Activated naive CD4-positive, alpha-beta T cell treated with Interleukin-2 at 50 U/mL for 16 hours (primary cell): ENCODE measurements around the gene MGP.

Source experiments
- DNase-seq: peaks from one replicate; pipeline ENCODE4 v3.0.0-alpha.2; 2020

The MGP gene

DNA sequence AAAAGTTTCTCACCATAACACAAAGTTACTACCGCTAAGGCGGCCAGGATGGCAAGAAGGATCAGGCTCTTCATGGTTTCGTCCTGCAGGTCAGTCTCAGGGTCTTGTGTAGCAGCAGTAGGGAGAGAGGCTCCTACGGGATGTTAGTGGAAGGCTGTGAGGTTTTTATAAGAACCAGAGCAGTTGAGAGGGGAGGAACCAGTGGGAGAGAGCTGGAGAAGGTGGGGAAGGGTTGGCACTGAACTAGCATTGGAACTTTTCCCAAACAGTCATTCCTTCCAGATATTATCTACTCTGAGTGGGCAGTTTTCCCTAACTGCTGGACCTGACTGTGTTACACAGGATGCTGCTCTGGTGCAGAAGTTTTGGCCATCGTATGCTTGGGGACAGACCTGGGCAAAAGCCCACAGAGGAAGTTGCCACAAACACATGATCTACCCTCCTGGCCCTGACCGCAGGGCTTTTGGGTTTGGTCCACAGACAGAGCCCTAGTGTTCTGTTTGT, at the start of gene MGP:
TSS of gene MGP (minus strand) at position 137 of the 504 bp plus-strand sequence. CDS start at position 74, 63 bp downstream.
- no peak for DNase-seq

DNA sequence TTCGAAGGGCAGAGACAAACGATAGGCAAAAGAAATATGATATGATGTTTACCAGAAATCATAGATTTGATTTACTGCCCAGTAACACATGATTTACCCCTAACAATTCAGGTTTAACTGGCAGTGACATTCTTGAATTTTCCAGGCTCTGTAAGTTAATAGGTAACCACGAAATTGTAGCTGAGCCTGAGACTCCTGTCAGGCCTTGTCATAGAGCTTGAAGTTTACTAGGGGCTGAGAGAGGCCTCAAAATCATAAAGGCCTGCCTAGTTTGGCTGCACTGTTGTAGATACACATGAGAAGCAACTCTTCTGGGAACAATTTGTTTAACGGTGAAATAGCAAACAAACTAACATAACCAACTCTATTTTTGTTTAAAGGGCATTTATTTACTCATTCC, 49.4 kb upstream of the MGP start:
- no peak for DNase-seq

DNA sequence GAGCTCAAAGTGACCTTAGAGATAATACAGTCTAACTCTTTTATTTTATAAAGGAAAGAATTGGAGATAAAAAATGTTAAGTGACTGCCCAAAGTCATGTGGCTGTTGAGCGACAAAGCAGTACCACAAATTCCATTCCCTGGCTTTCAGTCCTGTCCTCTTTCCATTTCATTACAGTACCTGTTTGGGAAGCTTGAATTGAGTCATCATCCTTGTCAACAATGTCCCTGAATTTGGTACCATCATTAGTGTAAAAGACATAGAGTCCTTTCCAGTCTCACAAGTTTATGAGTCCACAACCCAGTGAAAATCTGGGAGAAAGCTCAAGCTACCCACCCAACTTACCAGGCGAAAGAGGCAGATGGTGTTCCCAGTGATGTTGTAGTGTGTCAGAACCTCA, 48.9 kb upstream of the MGP start:
- DNase-seq, result no peak

DNA sequence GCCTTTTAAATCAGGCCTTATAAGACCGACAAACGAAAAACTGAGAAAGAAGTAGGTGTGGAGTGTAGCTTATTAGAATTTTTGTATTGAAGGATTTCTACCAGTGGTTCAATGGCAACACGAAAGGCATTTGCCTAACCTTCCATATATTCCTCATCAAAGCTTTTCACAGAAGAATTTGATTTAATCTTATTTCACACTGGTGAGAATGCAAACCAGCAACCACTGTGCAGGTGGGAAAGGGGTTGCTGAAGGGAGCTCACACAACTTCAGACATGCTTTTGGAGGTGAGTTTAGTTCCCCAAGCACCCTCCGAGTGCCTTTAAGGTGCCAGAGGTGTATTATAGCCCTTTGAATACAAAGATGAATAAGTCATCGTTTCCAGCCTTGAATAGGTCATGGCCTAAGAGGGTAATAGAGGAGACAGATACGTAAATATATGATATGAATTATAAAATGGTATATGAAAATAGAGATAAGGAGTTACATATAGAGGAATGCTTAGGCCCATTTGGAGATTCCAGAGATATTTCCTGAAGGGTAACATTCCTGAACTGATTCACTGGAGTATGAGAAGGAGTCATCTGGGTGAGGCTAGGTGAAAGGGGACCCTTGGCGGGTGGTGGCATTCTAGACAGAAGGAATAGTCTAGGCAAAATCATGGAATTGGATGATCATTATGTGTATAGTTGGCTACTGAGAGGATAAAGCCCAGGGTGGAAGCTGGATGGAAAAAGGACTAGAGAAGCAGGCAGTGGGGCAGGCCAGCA, 46.3 kb upstream of the MGP start:
- DNase-seq, result no peak

DNA sequence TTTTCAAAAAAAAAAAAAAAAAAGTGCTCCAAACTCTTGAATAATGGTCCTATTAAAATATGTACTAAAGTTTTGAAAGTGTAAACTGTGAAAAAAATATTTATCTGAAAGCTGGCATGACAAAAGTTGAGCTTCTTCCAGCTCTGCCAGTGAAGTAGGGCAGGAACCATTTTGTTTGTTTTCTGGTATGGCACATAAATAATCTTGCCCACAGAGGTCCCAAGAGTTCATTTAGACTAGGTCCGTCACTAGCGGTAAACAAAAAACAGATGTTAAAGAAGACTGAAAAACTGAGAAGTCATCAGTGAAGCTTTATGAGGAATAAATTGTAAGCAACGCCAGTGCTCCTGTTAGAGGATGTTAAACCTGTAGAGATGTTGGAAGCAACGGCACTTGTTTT, 45.7 kb upstream of the MGP start:
- no peak for DNase-seq

DNA sequence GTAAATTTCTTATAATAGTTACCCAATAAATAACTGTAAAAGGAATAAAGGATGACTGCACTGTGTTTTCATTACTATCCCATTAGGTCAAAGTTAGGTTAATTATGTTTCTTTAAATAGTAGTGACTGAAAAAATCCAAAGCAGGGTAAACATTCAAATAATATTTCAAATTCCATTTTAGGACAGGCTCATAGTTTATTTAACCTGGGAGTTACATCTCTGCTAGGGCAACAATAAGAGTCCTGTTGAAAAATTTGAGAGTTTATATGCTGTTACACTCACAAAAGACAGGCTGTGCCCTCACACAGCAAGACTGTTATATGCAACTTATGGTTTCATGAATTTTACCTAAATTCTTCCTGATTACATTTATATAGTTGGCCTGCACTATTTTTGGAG, 44.6 kb upstream of the MGP start:
- no peak for DNase-seq

DNA sequence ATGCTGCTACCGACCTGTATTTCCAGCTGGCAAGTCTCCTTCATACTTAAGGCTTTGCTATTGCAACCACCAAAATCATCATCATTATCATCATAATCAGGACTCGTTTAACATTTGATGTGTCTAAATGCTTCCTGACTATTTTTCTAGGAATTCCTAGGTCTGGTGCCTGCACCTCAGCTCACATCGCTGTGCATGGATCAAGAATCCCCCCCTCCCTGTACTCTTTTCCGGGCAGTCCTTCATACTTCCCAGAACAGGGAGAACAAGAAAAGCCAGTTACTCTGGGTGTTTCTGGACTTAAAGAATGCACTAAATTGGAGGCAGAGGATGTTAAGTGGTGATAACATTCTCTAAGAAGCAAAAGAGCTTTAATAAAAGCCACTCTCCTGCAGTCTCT, 43.3 kb upstream of the MGP start:
- DNase-seq, result no peak

DNA sequence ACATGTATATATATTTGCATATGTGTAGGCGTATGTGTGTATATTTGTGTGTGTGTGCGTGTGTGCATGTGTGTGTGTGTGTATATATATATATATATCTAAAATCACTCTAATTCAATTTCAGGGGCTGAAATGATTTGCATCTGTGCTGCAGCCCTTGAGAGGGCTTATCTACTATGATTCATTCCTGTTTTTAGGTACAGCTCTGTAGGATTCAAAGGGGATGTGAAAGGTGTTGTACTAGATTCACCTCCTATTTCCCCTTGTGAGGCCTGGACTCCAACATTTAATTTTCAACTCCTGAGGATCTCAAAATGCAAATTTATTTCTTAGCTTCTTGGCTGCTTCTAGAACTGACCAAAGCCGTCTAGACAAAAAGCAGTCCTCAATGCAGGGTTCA, 41.6 kb upstream of the MGP start:
- DNase-seq, result no peak

DNA sequence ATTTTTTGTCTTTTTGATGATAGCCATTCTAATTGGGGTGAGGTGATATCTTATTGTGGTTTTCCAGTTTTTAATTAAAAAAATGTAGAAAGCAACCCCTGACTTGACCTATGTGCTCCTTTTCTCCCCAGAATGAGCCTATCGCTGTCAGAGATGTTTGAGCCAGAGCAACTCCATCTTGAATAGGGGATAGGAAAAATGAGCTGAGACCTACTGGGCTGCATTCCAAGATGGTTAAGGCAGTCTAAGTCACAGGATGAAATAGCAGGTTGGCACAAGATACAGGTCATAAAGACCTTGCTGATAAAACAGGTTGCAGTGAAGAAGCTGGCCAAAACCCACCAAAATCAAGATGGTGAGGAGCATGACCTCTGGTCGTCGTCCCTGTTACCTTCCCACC, 38.9 kb upstream of the MGP start:
- no peak for DNase-seq

DNA sequence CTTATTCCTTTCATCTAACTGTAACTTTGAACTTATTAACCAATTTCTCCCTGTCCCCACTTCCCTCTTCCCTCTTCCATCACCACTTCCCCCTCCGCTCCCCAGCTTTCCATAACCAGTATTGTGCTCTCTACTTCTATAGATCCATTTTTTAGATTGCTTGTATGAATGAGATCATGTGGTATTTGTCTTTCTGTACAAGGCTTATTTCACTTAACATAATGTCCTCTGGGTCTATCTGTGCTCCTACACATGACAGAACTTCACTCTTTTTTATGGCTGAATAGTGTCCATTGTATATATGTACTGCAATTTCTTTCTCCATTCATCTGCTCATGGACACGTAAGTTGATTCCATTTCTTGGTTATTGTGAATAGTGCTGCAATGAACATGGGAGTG, 38.3 kb upstream of the MGP start:
- DNase-seq, result no peak

DNA sequence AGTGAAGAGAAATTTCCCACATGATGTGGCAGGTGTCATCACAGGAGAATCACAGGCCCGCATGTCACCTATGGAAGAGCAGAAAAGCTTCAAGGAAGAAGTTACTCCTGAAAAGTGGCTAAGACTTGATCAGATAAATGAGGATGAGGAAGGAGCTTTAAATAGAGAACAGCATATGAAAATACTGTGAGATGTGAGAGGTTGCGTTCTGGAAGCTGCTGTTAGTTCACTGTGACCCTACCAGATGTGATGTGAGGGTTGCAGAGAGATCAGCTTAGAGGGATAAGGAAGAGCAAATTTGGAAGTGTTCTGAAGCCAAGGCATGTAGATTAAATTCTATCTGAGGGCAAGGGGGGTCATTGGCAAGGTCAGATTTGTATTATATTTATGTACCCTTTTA, 35.6 kb upstream of the MGP start:
- DNase-seq, result no peak

DNA sequence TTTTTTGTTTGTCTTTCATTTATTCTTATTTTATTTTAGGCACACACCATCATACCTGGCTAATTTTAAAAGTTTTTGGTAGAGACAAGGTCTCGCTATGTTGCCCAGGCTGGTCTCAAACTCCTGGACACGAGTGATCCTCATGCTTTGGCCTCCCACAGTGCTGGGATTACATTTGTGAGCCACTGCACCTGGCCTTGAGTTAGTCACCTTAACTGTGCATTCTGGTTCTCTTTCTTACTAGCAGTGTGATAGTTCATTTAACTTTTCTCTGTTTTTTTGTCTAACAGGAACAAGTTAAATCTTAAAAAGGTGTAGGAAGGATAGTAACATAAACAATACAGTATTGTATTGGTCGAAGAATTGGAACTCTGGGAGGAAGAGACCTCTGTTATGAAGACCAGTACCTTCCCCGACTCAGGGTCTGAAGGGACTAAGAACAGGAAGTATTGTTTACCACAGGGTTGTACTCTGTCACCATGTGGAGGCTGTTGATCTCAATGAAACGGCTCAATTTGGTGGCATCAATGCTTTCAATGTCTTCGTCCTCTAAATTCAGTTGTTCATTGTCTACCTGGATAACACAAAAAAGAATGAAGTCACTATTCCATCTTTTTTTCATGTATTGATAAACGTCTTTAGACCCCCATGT, 34.9 kb upstream of the MGP start:
- no peak for DNase-seq

DNA sequence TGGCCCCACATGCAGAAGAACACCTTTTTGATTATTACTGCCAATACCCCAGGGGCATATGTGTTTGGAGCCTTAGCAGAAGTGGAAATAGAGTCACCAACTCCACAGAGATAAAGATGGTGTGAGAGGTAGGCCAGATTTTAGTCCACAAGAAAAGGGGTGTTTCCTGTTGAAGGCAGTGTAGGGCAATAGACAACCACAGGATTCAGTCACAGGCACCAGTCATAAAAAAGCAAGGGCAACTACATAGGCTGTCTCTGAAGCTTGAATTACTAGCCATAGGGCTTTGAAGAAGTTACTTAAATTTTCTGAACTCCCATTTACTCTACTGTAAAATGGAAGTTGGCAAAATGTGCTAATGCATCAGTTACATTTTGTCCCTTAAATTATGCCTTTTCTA, 33.8 kb upstream of the MGP start:
- DNase-seq, result no peak

DNA sequence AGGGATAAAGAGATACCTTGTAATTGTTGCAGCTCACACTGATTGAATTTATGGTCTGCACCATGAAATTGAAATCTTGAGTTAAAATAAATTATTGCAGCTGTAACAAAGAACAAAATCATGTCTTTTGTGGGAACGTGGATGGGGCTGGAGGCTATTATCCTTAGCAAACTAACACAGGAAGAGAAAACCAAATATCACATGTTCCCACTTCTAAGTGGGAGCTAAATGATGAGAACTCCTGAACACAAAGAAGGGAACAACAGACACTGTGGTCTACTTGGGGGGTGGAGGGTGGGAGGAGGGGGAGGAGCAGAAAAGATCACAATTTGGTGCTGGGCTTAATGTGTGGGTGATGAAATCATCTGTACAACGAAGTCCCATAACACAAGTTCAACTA, 30.1 kb upstream of the MGP start:
- no peak for DNase-seq

DNA sequence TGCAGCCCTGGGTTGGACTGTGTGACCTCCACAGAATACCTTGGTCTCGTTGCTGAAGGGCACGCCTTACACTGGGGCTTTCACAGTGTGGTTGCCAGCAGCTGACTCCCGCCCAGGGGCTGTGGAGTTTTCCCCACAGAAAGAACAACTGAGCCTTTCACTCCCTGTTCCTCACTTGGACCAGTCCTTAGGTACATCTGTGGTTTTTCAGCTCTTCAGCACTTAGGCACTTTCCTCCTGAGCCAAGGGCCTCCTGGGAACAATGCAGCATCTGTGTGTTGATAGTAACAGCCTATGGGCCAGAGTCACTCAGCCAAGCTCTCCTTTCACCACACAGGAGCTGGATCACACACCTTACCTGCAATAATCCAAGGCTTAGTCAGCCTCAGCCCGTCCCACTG, 27.7 kb upstream of the MGP start:
- no peak for DNase-seq

DNA sequence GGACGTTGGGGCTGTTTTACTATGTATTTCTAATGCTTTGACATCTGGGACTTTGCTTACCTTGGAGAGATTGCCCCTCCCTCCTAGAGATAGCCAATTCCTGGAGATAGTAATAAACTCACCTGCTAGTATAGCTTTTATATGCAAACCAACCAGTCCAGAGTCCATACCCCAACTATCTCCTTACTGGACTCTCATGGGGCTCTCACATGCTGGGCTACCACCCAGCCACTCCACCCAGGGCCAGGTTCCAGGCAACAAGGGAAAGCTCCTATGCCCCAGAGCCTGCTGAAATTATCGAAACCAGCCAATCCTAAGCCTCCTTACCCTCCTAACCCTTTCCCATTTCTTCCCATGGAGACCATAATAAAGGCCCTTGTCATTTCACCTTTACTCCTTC, 25.5 kb upstream of the MGP start:
- DNase-seq, result no peak

DNA sequence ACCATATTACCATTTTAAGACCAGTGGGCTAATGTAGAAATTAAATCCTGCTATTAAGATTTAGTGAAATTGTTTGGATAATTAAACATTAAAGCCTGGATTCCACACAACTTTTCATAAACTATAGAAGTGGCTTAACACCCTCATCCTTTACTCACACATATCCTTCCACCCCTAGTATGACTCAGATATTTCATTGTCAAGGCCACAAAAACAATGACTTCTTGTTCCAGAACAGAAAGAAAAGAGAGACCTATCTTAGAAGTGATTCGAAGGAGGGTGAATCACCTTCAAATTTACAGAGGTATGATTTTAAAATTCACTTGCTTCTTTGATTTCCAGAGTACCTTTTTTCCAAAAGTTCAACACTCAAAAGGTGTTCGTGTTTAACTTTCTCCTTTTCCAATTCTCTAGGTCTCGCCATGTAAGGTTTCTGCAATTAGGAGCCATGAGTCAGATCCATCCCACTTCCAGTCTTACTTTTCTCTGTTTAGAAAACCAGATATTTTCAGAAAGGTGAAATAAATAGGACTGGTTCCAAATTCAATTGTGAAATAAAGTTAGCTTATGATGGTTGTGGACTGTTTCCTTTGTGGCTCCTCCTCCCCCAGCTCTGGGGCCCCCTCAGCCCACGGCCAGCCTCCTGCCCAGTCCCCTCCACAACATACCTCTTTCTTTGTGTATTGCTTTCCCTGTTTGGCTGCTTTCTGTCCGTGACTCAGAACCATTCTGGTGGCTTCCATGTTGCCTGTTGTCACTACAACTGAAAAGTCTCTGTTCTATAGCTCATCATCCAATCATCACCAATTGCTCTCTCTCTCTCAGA, 24.6 kb upstream of the MGP start:
- DNase-seq, result peak; percentile 44

DNA sequence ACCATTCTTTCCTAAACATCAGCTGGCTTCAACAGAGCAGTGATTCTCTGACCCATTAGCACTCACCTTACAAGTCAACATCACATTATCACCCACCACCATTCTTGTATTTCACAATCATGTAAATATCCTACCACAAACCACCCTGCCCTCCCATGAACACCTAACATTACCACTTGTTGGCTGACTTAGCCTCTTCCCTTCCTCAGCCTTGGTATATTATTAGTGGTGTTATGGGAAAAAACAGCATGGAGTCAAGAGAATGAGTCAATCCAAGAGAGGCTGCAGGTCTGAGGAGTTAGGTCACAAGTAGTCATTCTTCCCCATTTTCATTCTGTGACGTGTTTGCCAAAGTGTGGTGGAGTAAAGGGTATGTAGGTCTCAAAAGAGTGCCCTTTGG, 22.3 kb upstream of the MGP start:
- DNase-seq, result no peak

DNA sequence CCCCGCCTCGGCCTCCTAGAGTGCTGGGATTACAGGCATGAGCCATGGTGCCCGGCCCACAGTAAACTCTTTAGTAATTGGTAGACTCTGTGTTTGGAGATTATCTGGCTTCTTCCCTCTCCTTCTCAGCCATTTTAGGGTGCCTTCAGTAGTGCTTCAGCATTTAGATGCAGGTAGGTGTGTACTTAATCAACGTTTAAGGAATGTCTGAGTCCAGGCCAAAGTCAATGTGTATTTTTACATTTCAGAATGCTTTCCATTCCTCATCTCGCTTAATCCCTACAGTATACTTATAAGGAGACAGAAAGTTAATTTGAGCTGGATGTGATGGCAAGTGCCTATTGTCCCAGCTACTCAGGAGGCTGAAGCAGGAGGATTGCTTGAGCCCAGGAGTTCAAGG, 20.5 kb upstream of the MGP start:
- DNase-seq, result no peak

DNA sequence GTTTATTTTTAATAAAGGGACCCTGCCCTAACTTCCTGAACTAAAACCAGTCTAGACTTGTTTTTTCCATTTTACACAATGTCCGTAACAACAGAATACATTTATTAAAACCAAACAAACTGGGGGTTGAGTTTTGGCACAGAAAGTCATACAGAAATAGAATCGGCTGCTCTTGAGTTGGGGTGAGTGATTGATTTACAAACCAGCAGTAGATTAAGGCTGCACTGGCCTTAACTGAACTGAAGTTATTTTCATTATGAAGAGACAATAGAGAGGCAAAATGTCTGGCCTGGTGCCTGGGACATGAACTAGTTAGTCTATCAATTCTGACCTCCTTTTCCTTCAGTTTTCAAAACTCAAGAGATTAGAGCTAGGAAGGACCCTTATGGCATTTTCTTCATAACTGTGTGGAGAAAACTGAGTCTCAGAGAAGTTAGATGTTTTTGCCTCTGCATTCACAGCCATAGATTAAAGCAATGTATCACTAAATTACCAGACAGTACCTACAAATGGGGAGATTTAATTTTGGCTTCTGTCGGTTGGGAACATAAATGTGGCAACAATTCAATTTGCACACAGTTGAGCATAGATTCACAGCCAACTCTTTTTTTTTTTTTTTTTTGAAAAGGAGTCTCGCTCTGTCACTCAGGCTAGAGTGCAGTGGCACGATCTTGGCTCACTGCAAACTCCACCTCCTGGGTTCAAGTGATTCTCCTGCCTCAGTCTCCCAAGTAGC, 19.8 kb upstream of the MGP start:
- DNase-seq, result no peak

DNA sequence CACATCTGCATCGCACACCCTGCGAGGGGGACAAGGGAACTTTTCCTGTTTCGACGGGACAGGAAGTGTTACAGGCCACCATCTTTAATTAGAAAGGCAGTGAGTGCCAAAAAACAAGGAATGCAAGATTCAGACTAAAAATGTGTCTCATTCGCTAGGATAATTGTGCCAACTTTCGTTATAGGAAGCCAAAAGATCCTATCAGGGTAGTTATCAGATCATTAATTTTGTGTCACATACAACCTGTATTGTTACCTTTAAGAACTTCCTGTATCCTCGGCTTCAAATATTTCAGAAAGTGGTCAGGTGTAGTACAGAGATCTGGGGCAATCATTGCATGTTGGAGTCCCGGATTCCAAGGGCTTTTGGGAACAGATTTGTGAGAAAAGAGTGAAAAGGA, 19.2 kb upstream of the MGP start:
- DNase-seq, result no peak

DNA sequence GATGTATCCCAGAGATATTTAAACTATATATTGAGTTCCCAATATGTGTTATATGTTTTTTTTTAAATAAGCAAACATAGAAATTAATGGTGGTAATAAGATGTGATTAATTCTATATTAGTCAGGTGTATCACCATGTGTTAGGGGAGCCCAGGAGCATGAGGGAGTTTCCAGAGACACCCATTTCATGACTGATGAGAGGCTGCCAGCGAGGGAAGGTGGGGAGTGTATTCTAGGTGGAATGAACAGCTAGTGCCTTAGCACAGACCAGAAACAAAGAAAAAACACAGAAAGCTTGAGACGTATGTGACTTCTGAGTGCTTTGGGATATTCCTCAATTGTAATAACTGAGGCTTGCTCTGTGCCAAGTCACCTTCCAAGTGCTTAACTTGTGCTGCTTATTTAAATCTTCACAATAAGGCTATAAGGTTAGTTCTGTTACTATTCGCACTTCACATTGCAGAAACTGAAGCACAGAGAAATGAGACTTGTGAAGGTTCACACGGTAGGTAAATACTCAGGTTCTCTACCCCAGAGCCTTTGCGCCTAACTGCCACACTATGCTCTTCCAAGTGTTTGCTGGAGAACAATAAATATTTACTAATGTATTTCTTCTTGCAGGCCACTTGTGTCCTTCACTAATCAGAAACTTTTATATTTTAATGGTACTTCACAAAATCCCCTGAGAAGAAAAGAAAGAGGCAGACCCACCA, 17.9 kb upstream of the MGP start:
- no peak for DNase-seq
